H1 (cell line): ENCODE measurements around the gene FAM83C. TPM values are rescaled to one million over a fixed set of nuclear protein-coding genes. Genes with fewer than 3 reads are reported as not detected.

Source experiments
- CTCF ChIA-PET: fragments of 300-600 bp; sonication (Branson Sonifier 250); formaldehyde crosslinking; loops from one replicate; lab custom pipeline; 2021; ENCODE audit not compliant: partially characterized antibody; lab: Charles Lee
- POLR2A ChIA-PET: fragments of 300-600 bp; sonication (Branson Sonifier 250); formaldehyde crosslinking; loops from one replicate; lab custom pipeline; 2021; ENCODE audit warnings: inconsistent platforms; ENCODE audit not compliant: partially characterized antibody; lab: Charles Lee
- DNase-seq, 2 experiments: peaks; one replicate each; pipeline versions ENCODE4 v3.0.0 to v3.0.0-alpha.2; 2010 to 2022; ENCODE audit warnings: low spot score in 2 of 2, low read depth in 1 of 2, mixed read lengths in 1 of 2
- FAIRE-seq: peaks from 2 replicates; lab custom pipeline; 2011; peaks lifted over from hg19 to GRCh38; lab: Jason Lieb, UNC
- H2AFZ ChIP-seq: 2 replicates; pipeline ENCODE4 v1.8.1; 2012; ENCODE audit warnings: low read length, inconsistent platforms
- H2AK5ac ChIP-seq: 2 replicates; pipeline ENCODE4 v1.6.1; 2013; ENCODE audit warnings: low read depth, low read length
- H2BK120ac ChIP-seq: replicated peaks from 2 replicates; pipeline ENCODE3; 2013; ENCODE audit warnings: low read depth, low read length, inconsistent platforms
- H2BK12ac ChIP-seq: 2 replicates; pipeline ENCODE4 v1.6.1; 2013; ENCODE audit warnings: low read depth, low read length
- H2BK15ac ChIP-seq: 2 replicates; pipeline ENCODE4 v1.6.1; 2013; ENCODE audit warnings: low read length
- H2BK20ac ChIP-seq: 2 replicates; pipeline ENCODE4 v1.6.1; 2013; ENCODE audit warnings: low read length
- H2BK5ac ChIP-seq: 2 replicates; pipeline ENCODE4 v1.6.1; 2013; ENCODE audit warnings: low read depth, low read length
- H3K14ac ChIP-seq: 2 replicates; pipeline ENCODE4 v1.6.1; 2013; ENCODE audit warnings: inconsistent platforms; ENCODE audit not compliant: insufficient read length
- H3K18ac ChIP-seq: 2 replicates; pipeline ENCODE4 v1.6.1; 2013; ENCODE audit warnings: low read length; ENCODE audit errors: extremely low read depth
- H3K23ac ChIP-seq: 2 replicates; pipeline ENCODE4 v1.6.1; 2013; ENCODE audit warnings: inconsistent platforms; ENCODE audit not compliant: insufficient read length
- H3K23me2 ChIP-seq: 2 replicates; pipeline ENCODE4 v1.6.1; 2013; ENCODE audit warnings: low read depth, low read length
- H3K27ac ChIP-seq: 2 replicates; pipeline ENCODE4 v1.6.1; 2011; ENCODE audit warnings: low read depth, low read length, inconsistent platforms
- H3K27me3 ChIP-seq, 4 experiments: replicated peaks in 1 of 4; 1 replicate in 1 of 4; 2 replicates in 3 of 4; pipeline versions ENCODE4 v1.6.1 to v1.8.1; 2011 to 2013; ENCODE audit warnings: low read length in 3 of 4, mild to moderate bottlenecking in 3 of 4, inconsistent platforms in 2 of 4, mixed read lengths in 2 of 4, moderate library complexity in 1 of 4; ENCODE audit not compliant: control insufficient read depth in 3 of 4, insufficient read depth in 3 of 4; ENCODE audit errors: extremely low read depth in 1 of 4
- H3K36me3 ChIP-seq, 4 experiments: 2 replicates each; pipeline versions ENCODE4 v1.6.1 to v1.8.1; 2011 to 2013; ENCODE audit warnings: mild to moderate bottlenecking in 4 of 4, low read length in 3 of 4, moderate library complexity in 2 of 4, control low read depth in 1 of 4, inconsistent platforms in 1 of 4; ENCODE audit not compliant: insufficient read depth in 4 of 4, control insufficient read depth in 2 of 4
- H3K4ac ChIP-seq: replicated peaks from 2 replicates; pipeline ENCODE3; 2013; ENCODE audit warnings: low read length, low read depth, mixed read lengths, inconsistent platforms; ENCODE audit not compliant: insufficient read length
- H3K4me1 ChIP-seq, 4 experiments: replicated peaks in 1 of 4; 1 replicate in 1 of 4; 2 replicates in 3 of 4; pipeline versions ENCODE4 v1.6.1 to v1.8.1; 2011 to 2013; ENCODE audit warnings: low read length in 3 of 4, inconsistent platforms in 2 of 4, mixed read lengths in 1 of 4; ENCODE audit not compliant: insufficient read depth in 4 of 4, control insufficient read depth in 3 of 4
- H3K4me2 ChIP-seq, 2 experiments: 2 replicates each; pipeline versions ENCODE4 v1.6.1 to v1.8.1; 2011 to 2013; ENCODE audit warnings: low read depth in 2 of 2, low read length in 2 of 2, control low read depth in 1 of 2, inconsistent platforms in 1 of 2, mild to moderate bottlenecking in 1 of 2; ENCODE audit not compliant: insufficient read depth in 1 of 2
- H3K4me3 ChIP-seq, 4 experiments: fragments of 200-600, 300-600 bp in 1 of 4; sonication (generic), shearing (Covaris generic), sonication (Bioruptor Twin) in 1 of 4; 2 replicates each; pipeline versions ENCODE4 v1.5.1 to v1.8.1; 2011 to 2016; ENCODE audit warnings: low read length in 4 of 4, low read depth in 3 of 4, control low read depth in 2 of 4, inconsistent platforms in 2 of 4, mild to moderate bottlenecking in 2 of 4, mixed read lengths in 1 of 4, moderate library complexity in 1 of 4; ENCODE audit not compliant: insufficient read depth in 2 of 4; ENCODE audit errors: extremely low read depth in 1 of 4
- H3K56ac ChIP-seq: replicated peaks from 2 replicates; pipeline ENCODE3; 2013; ENCODE audit warnings: low read depth, mild to moderate bottlenecking, mixed read lengths, low read length, inconsistent platforms; ENCODE audit not compliant: insufficient read length
- H3K79me1 ChIP-seq: 2 replicates; pipeline ENCODE4 v1.6.1; 2013; ENCODE audit warnings: low read depth, low read length, control low read depth
- H3K79me2 ChIP-seq, 2 experiments: 2 replicates each; pipeline versions ENCODE4 v1.6.1 to v1.8.1; 2012 to 2013; ENCODE audit warnings: low read length in 2 of 2, mild to moderate bottlenecking in 2 of 2, inconsistent platforms in 1 of 2; ENCODE audit not compliant: insufficient read depth in 2 of 2, control insufficient read depth in 1 of 2
- H3K9ac ChIP-seq, 4 experiments: replicated peaks in 1 of 4; 1 replicate in 1 of 4; 2 replicates in 3 of 4; pipeline versions ENCODE4 v1.6.1 to v1.8.1; 2011 to 2013; ENCODE audit warnings: low read depth in 3 of 4, low read length in 3 of 4, control low read depth in 2 of 4, mild to moderate bottlenecking in 2 of 4, moderate library complexity in 2 of 4, inconsistent platforms in 1 of 4; ENCODE audit errors: extremely low read depth in 1 of 4
- H3K9me3 ChIP-seq, 2 experiments: 2 replicates each; pipeline versions ENCODE4 v1.6.1 to v1.8.1; 2012 to 2013; ENCODE audit warnings: mild to moderate bottlenecking in 2 of 2, moderate library complexity in 2 of 2, control low read depth in 1 of 2, inconsistent platforms in 1 of 2, low read depth in 1 of 2, low read length in 1 of 2, mixed read lengths in 1 of 2; ENCODE audit not compliant: insufficient read depth in 2 of 2
- H4K20me1 ChIP-seq, 2 experiments: replicated peaks in 1 of 2; 2 replicates each; pipeline versions ENCODE3 to v1.8.1; 2011 to 2013; ENCODE audit warnings: inconsistent platforms in 2 of 2, low read length in 2 of 2, mild to moderate bottlenecking in 1 of 2; ENCODE audit not compliant: insufficient read depth in 2 of 2, control insufficient read depth in 1 of 2
- H4K5ac ChIP-seq: 2 replicates; pipeline ENCODE4 v1.6.1; 2013; ENCODE audit warnings: low read length, low read depth, mixed read lengths, inconsistent platforms; ENCODE audit not compliant: insufficient read length
- H4K8ac ChIP-seq: 2 replicates; pipeline ENCODE4 v1.8.0; 2013; ENCODE audit warnings: mild to moderate bottlenecking, moderate library complexity, low read length, inconsistent platforms; ENCODE audit not compliant: insufficient read depth; ENCODE audit errors: extremely low read depth
- H4K91ac ChIP-seq: replicated peaks from 2 replicates; pipeline ENCODE3; 2013; ENCODE audit warnings: low read length, mixed read lengths, inconsistent platforms; ENCODE audit not compliant: insufficient read length
- BRCA1 ChIP-seq: IDR thresholded peaks from 2 replicates; pipeline ENCODE4 v1.6.1; 2012; ENCODE audit warnings: low read depth, low read length, improper control_type of control experiment
- WGBS, 2 experiments: shearing (Covaris generic) in 1 of 2; methylation state at CpG; one replicate each; pipeline versions ENCODE4 v1.1.6 to v1.1.7; 2013 to 2015; ENCODE audit warnings: low lambda C conversion rate in 2 of 2, mixed read lengths in 2 of 2, inconsistent platforms in 1 of 2, low coverage in 1 of 2, missing lambda C conversion rate in 1 of 2; ENCODE audit not compliant: insufficient replicate concordance in 2 of 2, insufficient coverage in 1 of 2, insufficient read length in 1 of 2; ENCODE audit errors: extremely low coverage in 1 of 2, missing lambda C conversion rate in 1 of 2; 5-methylcytosine and 5-hydroxymethylcytosine counted together
- polyA plus RNA-seq, 7 experiments: library from polyadenylated mRNA; depleted of rRNA in 3 of 7; stranded (reverse) in 5 of 7; unstranded in 2 of 7; fragments of >200 nt in 5 of 7; fragments of 200-250 nt in 2 of 7; gene quantifications; 1 replicate in 5 of 7; 2 replicates in 1 of 7; 4 replicates in 1 of 7; pipeline versions ENCODE4 v1.2.1 to v1.2.3, GENCODE V29; 2011 to 2013; ENCODE audit warnings: missing spikeins in 2 of 7, mixed read lengths in 2 of 7
- total RNA-seq: library from RNA; stranded (reverse); fragmentation: NEBNext Ultra II Directional; extraction: Animal tissue kit (Norgen Biotek cat#: 25700); gene quantifications from 2 replicates; pipeline ENCODE4 v1.2.1, GENCODE V29; 2021

The FAM83C gene
- total and polyA plus RNA-seq, 2 of the 8 experiments (the other 6 are each of a cell fraction or from before 2014, with no cell fraction given) = not detected

DNA sequence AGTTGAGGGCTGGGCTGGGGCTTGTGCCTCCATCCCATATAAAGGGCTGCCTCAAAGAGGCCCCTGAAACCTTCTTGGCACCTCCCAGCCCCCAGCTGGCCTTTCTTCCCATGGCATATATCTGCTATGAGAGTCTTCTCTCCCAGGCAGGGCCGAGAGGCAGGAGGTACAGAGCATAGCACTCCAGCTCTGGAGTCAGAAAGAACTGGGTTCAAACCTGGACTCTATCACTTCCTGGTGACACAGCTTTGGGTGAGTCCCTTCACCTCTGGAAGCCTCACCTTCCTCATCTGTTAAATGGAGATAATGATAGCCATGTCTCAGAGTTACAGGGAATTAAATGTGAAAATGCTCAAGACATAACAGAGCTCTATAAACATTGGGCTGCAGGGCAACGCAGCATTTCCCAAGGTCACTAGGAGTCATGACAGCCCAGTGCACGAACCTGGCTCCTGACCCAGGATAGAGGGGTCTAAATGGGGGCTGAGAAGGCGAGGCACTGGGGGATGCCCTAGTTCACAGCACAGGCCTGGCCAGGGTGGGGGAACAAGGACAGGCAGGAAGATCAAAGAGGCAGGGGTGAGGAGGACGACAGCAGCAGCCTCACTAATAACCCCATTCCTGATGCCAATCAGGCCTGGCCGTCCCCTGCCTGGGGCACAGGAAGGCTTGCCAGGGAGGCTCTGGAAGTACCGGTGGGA is 1.9 kb downstream of the FAM83C start:
- Histone ChIP-seq H3K27me3 (no peaks in the 10 kb centered on the region), H2BK12ac (no peak overlapping the region), H3K4me3 (no peak overlapping the region), H3K9ac (no peak overlapping the region; a peak in 1 of 7 replicates), H2BK120ac (no peak overlapping the region), H4K8ac (peak overlapping the region; percentile 71; the same call in 1 of the 2 replicates), H3K27ac (no peak overlapping the region), H3K14ac (no peak overlapping the region), H3K9me3 (no peaks in the 10 kb centered on the region), H4K91ac (no peak overlapping the region), H3K79me2 (no peaks in the 10 kb centered on the region), H3K4me1 (peaks cover 0 to under 1% (median 0%) of the 10 kb centered on the region in 4 experiments; a peak in 2 of 7 replicates), H3K56ac (no peak overlapping the region), H4K20me1 (no peaks in the 10 kb centered on the region), H3K4ac (no peak overlapping the region), H2BK20ac (no peak overlapping the region), H3K23ac (no peak overlapping the region), H3K79me1 (no peaks in the 10 kb centered on the region), H3K23me2 (no peaks in the 10 kb centered on the region), H3K36me3 (no peaks in the 10 kb centered on the region), H4K5ac (no peak overlapping the region), H2AK5ac (no peak overlapping the region), H3K4me2 (no peak overlapping the region), H2BK5ac (no peak overlapping the region), H3K18ac (no peak overlapping the region), H2BK15ac (no peak overlapping the region), H2AFZ (no peak overlapping the region)
- POLR2A ChIA-PET = interaction anchor here (1.6 to 5.7 kb wide), 2 partner anchors 12 to 144 kb away, joined by 5 to 39 read pairs; partner anchors contain the start of genes EDEM2 and MMP24OS
- no peak for TF ChIP-seq BRCA1
- DNase-seq (no peak), FAIRE-seq (no peak)
- WGBS, 2 experiments = 78% methylated on average over 7 of the region's 7 CpGs; no CpG with 5 or more reads in 1 of the 2 experiments
- CTCF ChIA-PET = interaction anchor here (1.3 to 11.5 kb wide), 3 partner anchors 10 to 21 kb away, joined by 3 to 130 read pairs (median 4); no protein-coding TSS in a partner anchor
